Measurements from ENCODE around the gene ITGAV.

- TF ChIP-seq CTCF (IDR thresholded peaks at IDR 0.05; ENCODE audit: low read depth, low read length) (no peak), EZH2phosphoT487 (IDR thresholded peaks at IDR 0.05; ENCODE audit: low read depth) (no peak)
Observed at GRCh38 chr2:186617771-186618170, 27.9 kb downstream of the ITGAV start.
